ENCODE results near the gene NDC1.
"Not testable (repeated sequence)": the region's sequence is repeated elsewhere in the genome, so short reads cannot be mapped to it uniquely, and the experiment has no call there.

The NDC1 gene

DNA sequence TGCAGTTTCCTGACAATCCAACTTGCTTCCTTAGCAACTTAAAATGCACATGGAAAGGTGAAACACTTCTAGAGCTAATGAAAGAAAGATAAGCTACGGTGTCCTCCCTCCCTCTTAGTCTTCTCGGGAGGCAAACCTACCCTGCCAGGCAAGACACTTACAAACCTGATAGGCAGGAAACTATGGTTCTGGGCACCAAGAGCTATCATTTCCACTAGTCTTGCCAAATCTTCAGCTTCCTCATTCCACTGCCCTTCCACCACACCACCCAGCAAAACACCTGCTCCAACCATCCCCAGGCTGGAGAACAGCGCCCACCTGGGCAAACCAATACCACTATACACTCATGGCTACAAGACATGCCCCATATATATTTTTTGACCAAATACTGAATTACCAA is 15.2 kb downstream of the NDC1 start:
- no peak for DNase-seq

DNA sequence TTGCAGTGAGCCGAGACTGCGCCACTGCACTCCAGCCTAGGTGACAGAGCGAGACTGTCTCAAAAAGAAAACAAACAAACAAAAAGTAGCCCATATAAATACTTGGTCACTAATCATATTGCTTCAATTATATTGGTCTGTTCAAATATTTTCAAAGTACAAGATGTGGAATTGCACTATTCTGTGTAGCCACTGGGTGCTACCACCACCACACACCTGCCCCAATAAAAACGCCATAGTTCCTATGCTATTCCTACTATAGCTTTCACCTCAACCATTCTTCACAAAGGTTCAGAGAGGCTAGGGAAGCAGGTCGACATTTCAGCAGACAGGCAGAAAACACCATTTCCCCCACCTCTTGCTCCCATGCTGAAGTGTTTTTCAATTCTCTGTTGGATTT is 16.7 kb downstream of the NDC1 start:
- no peak for DNase-seq

DNA sequence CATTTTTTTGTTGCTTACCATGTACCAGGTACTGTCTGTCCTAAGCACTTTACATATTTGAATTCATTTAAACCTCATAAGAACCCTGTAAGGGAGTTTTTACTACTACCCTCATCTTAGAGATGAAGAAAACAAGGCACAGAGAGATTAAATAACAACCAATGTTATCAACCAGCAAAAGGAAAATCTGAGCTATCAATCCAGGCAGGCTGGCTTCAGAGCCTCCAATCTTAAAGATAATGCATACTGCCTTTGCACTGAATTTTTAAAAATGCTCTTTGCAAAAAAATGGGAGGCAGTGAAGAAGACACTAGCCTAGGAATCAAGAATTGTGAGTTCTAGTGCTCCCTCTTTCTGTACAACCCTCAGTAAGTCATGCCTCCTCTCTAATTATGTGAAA is 18.7 kb downstream of the NDC1 start:
- no peak for DNase-seq

DNA sequence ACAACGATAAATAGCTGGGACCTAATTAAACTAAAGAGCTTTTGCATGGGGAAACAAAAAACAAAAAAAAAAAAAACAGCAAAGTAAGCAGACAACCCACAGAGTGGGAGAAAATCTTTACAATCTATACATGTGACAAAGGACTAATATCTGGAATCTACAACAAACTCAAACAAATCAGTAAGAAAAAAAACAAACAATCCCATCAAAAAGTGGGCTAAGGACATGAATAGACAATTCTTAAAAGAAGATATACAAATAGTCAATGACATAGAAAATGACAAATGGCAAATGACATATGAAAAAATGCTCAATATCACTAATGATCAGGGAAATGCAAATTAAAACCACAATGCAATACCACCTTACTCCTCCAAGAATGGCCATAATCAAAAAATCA is 21.5 kb downstream of the NDC1 start:
- not testable (repeated sequence) for DNase-seq

DNA sequence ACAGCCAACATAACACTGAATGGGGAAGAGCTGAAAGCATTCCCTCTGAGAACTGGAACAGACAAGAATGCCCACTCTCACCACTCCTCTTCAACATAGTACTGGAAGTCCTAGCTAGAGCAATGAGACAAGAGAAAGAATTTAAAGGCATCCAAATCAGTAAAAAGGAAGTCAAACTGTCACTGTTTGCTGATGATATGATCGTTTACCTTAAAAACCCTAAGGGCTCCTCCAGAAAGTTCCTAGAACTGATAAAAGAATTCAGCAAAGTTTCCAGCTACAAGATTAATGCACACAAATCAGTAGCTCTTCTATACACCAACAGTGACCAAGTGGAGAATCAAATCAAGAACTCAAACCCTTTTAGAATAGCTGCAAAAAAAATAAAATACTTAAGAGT is 22.6 kb downstream of the NDC1 start:
- not testable (repeated sequence) for DNase-seq

DNA sequence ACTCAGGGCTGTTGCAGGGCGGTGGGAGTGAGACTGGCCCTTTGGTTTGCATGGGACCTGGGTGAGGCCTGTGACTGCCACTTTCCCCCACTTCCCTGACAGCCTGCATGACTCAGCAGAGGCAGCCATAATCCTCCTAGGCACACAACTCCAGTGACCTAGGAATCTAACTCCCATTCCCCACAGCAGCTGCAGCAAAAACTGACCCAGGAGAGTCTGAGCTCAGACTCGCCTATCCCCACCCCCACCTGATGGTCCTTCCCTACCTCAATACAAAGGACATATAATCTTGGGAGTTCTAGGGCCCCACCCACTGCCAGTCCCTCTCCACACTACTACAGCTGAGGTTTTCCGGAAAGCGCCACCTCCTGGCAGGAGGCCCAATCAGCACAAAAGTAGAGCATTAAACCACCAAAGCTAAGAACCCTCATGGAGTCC is 26.7 kb downstream of the NDC1 start:
- DNase-seq, result no peak

DNA sequence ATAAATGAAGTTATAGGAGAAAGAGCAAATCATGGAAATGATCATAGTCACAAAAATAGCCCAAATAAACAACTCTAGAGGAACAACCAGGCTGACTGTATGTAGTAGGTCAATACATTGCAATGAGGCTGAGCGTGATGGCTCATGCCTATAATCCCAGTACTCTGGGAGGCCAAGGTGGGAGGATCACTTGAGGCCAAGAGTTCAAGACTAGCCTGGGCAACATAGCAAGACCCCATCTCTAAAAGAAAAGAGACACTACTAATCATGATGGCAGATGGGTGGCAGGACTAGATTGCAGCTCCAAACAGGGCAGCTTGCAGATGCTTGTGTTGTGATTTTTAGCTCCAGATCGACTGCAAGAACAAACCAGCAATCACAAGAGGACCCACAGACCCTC is 27.6 kb downstream of the NDC1 start:
- no peak for DNase-seq

DNA sequence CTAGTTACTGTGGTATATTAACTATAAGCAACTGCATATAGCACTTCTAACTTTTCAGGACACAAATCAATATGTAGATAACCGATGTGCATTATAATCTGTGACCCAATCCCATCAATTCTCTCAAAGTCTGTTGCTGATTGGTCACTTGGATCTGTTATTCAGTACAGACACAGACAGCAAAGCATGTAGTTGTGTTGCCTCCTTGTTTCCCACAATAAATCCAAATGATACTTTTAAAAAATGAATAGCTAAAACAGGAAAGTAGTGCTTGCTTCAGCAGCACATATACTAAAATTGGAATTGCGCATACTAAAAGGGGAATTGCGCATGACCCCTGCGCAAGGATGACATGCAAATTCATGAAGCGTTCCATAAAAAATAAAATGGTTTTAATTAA is 28.1 kb downstream of the NDC1 start:
- DNase-seq, result no peak

DNA sequence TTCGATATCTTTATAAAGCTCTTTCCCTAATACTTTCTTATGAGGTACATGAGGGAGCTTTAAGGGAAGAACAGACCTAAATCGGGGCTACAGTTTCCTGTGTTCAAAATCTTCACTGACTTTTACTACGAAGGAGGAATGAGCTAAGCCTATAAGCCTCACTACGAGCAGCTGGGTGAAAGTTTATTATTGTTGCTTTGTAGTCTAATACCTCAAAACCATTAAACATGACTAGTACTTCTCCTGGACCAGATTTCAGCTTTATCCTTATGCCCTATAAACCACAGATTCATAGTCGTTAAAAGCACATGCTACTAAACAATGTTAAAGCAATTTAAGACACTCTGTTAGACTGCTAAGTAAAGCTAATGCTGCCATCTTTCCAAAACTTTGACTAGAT is 30.2 kb downstream of the NDC1 start:
- DNase-seq, result no peak

DNA sequence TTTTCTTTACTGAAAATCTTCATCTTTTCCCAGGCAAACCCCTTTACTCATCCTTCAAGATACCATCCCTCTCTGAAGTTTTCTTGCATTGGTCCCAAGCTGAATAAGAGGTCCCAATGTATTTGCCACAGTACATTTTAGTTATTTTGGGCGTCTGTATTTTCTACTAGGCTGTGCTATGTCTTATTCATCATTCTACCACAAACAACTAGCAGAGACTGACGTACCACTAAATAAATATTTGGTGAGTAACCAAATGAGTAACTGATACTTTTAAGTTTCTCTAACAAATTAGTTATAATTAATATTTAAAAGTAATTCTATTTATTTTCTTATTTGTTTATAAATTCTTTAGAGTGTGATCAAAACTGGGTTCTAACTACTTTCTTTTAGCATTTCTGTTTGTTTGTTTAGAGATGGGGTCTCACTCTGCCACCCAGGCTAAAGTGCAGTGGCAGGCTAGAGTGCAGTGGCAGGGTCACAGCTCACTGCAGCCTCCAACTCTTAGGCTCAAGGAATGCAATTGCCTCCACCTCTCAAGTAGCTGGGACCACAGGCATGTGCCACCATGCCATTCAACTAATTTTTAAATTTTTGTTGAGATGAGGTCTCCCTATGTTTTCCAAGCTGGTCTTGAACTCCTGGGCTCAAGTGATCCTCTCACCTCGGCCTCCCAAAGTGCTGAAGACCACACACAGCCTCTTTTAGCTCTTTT is 33.1 kb downstream of the NDC1 start:
- no peak for DNase-seq

DNA sequence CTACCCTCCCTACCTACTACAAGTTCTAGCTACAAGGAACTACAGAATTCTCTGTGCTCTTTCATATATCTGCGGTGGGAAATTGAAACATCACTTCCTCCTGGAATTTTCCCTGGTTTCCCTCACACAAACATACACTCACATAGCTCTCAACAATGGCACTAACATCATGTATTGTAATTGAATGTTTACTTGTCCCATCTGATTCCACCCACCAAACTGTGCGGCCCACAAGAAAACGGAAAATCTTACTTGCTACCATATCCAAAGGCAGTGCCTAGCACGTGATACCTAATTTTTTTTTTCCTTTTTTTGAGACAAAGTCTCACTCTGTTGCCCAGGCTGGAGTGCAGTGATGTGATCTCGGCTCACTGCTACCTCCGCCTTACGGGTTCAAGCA is 33.9 kb downstream of the NDC1 start:
- DNase-seq, result no peak

DNA sequence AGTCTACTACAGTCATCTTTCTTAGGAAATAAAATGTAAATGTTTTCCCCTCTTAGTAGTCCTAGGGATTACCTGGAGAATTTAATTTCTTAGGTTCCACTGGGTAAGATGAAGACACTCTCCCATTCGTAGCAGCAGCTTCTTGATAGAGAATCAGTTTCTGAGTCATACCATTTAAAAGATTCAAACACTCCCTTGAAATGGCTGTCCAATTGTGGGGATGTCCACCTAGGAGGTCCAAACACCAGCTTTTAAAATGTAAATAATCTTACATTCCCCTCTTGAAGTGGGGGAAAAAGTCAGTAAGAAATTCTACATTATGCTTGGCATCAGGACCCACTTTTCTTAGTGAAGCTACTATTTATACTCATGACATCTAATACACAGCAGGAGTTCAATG is 37.5 kb downstream of the NDC1 start:
- DNase-seq, result no peak

DNA sequence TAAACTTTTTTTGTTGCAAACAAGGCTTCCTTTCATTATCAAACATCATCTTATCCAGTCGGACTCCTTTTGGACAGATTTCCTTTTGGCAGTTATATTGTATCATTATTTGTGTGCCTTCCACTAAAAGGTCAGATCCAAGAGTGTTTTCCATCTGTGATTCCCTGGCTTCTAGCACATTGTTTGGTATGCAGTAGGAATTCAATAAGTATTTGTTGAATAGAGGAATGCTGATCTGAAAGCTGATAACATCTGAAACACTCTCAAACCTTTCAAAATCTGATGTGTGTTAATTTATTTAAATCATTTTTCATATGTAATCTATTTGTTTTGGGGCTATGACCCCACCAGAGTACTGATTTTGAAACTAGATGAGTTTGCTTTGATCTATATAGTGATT is 39.0 kb downstream of the NDC1 start:
- no peak for DNase-seq

DNA sequence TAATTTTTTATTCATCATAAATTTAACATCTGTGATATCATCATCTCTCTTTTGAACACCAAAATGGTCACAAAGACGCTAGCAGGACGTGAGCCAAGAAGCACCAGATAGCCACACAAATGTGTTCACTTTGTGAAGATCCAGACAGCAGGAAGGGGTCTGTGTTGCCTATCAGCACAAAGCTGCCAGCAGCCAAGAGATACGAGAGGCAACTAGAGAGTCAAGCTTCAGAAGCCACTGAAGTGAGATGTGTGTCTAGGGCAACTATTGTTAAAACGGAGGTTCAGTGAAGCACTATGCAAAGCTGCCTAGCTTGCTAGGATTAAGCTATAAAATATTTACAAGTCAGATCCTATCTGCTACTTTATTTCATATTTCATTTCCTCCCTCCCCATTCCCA is 45.3 kb downstream of the NDC1 start:
- DNase-seq, result no peak

DNA sequence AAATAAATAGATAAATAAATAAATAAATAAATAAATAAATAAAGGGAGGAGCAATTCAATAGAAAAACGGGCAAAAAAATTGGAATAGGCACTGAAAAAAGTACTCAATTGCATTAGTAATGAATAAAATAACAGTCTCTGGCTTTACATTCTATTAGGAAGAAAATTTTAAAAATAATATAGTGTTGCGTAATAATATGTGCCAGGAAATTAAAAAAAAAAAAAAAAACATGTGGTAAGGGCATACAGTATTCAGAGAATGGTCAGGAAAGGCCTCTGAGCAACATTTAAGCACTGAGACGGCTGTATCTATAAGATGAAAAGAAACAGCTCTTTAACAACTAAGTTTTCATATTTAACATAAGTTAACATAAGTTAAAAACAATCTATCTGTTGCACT is 50.4 kb downstream of the NDC1 start:
- no peak for DNase-seq

DNA sequence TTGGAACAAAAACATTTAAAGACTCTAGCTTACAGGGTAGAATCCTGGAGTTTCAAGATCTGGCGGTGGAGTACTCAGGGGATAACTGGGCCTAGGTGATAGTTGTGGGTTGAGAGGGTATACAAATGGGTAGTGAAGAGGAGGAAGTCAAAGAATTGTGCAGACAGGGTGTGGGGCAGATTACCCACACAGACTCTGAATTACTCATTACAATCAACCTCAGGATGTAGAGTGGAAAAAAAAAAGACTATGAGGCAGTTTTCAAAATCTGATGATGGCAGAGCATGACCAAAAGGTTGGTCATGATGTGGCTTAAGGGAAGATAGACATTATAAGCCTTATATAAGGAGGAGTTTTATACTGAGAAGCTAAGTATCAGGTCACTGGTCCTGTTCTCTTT is 55.0 kb downstream of the NDC1 start:
- no peak for DNase-seq

DNA sequence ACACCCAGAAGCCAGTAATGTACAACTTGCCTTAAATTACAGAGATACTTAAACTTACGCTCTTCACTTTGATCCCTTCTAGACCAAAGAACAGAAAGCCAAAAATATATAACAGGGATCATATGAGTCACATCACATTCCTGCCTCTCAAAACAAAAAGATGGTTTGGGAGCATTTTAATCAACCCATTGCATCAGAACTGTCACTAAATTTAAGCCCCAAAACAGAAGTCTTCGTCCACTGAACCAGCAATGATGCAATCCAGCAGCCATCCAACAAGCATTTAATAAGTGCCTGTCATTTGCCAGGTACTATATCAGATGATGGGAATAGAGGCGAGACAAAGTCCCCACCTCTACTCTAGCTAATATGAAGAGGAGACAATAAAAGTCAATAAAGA is 56.4 kb downstream of the NDC1 start:
- DNase-seq, result no peak

DNA sequence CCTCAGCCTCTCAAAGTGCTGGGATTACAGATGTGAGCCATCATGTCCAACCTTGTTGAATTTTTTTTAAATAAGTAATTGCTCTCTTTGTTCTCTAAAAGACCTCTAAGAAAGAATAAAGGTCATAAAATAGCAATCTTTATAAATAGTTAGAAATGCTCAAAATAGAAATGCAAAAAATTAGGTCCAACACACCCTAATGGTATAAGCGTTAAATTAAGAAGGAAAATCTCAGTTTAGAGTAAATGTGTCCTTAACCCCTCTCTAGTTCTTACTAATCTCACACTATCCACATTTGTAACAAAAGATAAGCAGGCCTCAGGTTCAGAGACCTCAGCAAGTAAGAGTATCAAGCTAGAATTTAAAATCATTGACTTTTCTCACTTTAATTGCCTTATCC is 60.8 kb downstream of the NDC1 start:
- DNase-seq, result no peak

DNA sequence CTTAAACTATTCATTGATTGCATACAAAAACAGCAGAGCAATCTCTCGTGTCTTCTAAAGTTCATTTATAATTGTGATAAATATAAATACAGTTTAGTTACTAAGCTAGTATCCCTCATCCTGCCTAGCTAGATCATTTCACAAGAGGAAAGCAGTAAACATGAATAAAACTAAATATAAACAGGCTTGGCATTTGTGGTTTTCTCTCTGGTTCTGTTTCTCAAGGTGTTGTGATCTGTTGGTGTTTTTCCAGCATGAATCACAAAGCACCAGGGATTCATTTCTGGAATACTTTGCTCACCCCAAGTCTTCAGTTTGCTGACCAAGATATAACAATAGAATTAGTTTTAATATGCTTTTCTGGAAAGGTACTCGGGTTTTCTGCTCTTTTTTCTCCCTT is 66.4 kb downstream of the NDC1 start:
- DNase-seq, result no peak

DNA sequence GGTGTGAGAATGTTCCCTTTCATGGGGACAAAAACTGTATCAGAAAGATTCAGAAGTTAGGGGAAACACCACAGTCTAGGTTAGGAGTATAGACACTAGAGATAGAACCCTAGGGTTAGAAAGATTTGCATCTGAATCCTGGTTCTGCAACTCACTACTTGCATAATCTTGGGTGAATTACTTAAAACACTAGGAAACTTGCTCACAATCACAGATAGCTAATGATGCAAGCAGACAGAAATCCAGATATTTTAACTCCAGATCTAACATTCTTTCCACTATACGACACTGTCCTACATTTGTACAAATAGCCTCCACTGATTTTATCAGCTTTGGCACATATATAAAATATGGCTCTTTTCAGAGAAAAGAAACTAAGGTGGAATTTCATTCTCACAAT is 68.3 kb downstream of the NDC1 start:
- DNase-seq, result no peak

DNA sequence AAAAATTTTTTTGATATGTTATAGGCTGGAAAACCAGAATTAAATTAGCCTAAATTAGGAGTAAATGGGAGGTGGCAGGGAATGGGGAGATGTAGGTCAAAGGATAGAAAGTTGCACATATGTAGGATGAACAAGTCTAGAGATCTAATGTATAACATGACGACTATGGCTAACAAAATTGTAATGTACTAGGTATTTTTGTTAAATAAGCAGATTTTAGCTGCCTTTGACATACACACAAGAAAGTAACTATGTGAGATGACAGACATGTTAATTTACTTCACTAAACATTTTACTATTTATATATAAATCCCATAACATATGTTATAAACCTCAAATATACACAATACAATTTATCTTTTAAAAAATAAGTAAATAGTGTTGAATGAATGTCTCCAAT is 68.9 kb downstream of the NDC1 start:
- DNase-seq, result no peak

DNA sequence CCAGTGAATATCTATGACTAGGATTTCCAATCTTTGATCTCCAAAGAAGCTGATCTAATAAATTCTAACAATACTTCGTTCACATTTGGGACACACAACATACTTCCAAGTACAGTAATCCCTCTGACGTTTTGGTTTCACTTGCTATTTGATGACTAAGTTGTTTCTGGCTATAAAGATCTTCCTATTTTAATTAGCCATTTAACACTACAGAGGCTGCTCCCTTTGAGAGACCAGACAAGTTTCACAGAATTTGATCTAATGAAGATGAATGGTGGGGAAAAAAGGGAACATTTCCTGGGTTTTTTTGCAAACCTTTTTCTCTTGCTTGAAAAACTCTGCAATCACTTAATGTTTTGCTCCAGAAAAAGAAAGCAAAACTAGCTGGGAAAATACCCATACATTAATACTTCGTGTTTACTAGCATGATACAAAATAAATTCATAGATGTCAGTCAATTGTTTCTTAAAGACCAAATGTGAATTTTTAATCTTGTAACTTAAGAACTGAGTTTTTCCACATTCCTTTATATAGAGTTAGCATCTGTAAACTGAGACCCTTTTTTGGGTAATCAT is 71.2 kb downstream of the NDC1 start:
- DNase-seq, result no peak

DNA sequence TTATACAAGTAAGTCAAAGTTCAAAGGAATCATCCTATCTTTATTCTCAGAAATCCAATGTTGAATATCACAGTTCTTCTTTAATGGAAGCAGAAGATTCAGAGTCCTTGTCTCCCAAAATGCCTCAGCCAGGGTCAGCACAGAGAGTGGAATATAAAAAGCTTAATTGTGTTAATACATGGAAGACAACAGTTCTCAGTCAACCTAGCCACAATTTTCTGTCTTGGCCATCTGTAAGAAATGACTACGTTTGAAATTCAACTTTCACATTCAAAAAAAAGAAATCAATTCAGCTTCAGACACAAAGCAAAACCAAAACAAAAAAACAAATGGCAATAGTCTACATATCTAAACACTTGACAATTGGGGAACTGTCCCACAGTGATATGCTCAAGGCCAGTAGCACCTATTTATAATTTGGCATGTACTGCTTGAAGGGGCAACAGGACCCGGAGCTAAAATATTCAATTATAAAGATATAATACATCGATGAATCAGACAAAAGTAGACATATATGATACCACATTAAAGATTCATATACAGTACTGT is 71.8 kb downstream of the NDC1 start:
- no peak for DNase-seq

DNA sequence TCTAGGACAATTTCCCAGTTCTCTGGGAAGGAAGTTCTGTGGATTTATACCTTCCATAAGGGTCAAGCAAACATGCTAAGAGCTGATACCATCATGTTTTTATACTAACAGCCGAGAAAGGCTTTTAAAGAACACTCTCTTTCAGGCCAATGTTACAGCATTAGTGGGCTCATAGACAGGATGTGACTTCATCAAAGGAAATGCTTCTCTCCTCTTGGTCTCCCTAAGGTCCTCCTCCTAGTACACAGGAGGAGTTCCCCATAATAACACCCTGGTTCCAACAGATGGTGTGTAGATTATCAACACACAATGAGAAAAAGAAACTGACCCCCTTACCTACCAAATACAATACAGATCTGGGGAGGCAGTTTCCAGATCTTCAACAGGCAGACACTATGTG is 72.4 kb downstream of the NDC1 start:
- DNase-seq, result no peak

DNA sequence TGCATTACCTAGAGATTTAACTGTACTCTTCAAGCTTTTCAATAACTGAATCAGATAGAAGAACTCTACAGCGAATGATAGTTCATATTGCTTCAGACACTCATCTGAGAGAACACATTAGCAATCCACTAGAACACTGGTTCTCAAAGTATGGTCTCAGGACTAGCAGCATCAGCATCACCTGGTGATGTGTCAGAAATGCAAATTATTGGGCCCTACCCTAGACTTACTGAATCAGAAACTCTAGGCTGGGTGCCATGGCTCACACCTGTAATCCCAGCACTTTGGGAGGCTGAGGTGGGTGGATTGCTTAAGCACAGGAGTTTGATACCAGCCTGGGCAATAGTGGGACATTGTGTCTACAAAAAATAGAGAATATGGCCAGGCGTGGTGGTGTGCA is 74.2 kb downstream of the NDC1 start:
- DNase-seq, result no peak
